HG03565 (cell line): ENCODE measurements around the gene OR2J3.
"Not testable (repeated sequence)": the region's sequence is repeated elsewhere in the genome, so short reads cannot be mapped to it uniquely, and the experiment has no call there.

Experiments
- ATAC-seq: cut with Tn5 transposase; IDR thresholded peaks from one replicate; pipeline ENCODE4 v1.9.1; 2021; ENCODE audit warnings: mild to moderate bottlenecking, moderate library complexity; ENCODE audit not compliant: unreplicated experiment

OR2J3 gene

DNA sequence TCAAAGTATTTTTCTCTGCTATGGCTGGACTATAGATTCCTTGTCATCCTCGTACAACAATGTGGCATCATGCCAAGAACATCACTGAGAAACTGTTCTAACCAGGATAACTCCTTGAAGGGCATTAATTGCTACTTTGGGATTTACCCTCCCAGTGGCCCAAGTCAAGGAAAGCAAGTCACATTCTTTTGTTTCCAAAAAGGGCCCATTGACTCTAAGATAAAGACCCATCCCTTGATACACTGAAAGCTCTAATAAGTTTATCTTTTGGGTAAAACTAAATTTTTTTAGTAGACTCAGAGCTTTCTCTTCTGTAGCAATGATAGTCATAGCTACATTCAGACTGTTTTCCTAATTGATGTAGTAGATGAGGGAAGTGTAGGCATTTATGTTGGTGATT is at the start of gene OR2J3:
OR2J3 (plus strand) TSS at position 301 of the 400 bp plus-strand sequence. CDS start 3,833 bp downstream, outside the sequence.
- no peak for ATAC-seq

- no peak for ATAC-seq
Observed at GRCh38 chr6:29071831-29072723, 35.8 kb upstream of the OR2J3 start.

- ATAC-seq: no peak
Observed at GRCh38 chr6:29079203-29079602, 28.7 kb upstream of the OR2J3 start.

DNA sequence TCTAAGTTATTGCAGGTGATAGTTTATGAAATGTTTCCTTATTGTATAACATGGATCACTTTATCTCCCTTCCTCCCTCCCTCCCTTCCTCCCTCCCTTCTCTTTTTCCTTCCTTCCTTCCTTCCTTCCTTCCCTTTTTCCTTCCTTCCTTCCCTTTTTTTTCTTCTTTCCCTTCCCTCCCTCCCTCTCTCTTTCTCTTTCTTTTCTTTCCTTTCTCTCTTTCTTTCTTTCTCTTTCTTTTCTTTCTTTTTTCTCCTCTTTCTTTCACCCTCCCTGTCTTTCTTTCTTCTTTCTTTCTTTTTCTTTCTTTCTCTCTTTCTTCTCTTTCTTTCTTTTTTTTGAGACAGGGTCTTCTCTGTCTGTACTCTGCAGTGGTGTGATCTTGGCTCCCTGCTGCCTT is 26.5 kb upstream of the OR2J3 start:
- ATAC-seq: no peak

- ATAC-seq: no peak
Observed at GRCh38 chr6:29082457-29082856, 25.4 kb upstream of the OR2J3 start.

GRCh38 chr6:29087213-29087612 is 20.6 kb upstream of the OR2J3 start, which contains the start of gene OR2B3:
TSS of gene OR2B3 (minus strand) at chr6:29087313. CDS start at chr6:29087248, 65 bp downstream.
- no peak for ATAC-seq

- ATAC-seq: no peak
Observed at GRCh38 chr6:29092957-29093356, 14.9 kb upstream of the OR2J3 start.

DNA sequence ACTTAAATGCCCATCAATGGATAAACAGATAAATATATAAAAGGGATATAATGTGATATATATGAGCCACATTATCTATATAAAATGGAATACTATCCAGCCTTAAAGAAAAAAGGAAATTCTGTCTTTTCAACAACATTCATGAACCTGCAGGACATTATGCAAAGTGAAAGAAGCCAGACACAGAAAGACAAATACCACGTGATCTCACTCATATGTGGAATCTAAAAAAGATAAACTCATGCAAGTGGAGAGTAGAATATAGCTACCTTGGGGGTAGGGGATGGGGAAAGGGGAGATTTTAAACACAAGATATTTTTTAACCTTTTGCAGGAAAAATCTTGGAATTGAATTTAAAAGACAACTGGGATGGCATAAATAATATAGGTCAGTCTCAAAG is 10.1 kb upstream of the OR2J3 start:
- no peak for ATAC-seq

GRCh38 chr6:29099190-29099589 is 8.7 kb upstream of the OR2J3 start, which contains the start of gene OR2J1:
TSS of gene OR2J1 (plus strand) at chr6:29099490. CDS start at chr6:29100943, 1,453 bp downstream.
- no peak for ATAC-seq

DNA sequence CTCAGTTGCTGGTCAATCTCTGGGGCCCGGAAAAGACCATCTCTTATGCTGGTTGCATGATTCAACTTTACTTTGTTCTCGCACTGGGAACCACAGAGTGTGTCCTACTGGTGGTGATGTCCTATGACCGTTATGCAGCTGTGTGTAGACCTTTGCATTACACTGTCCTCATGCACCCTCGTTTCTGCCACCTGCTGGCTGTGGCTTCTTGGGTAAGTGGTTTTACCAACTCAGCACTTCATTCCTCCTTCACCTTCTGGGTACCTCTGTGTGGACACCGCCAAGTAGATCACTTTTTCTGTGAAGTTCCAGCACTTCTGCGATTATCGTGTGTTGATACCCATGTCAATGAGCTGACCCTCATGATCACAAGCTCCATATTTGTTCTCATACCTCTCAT is 4.3 kb downstream of the OR2J3 start:
- no peak for ATAC-seq

DNA sequence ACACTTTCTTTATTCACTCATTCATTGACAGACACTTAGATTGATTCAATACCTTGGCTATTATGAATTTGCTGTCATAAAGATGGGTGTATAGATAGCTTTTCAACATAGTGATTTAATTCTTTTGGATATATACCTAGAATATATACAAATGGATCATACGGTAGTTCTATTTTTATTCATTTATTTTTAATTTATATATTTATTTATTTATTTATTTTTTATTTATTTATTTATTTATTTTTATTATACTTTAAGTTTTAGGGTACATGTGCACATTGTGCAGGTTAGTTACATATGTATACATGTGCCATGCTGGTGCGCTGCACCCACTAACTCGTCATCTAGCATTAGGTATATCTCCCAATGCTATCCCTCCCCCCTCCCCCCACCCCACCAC is 7.1 kb downstream of the OR2J3 start:
- not testable (repeated sequence) for ATAC-seq

DNA sequence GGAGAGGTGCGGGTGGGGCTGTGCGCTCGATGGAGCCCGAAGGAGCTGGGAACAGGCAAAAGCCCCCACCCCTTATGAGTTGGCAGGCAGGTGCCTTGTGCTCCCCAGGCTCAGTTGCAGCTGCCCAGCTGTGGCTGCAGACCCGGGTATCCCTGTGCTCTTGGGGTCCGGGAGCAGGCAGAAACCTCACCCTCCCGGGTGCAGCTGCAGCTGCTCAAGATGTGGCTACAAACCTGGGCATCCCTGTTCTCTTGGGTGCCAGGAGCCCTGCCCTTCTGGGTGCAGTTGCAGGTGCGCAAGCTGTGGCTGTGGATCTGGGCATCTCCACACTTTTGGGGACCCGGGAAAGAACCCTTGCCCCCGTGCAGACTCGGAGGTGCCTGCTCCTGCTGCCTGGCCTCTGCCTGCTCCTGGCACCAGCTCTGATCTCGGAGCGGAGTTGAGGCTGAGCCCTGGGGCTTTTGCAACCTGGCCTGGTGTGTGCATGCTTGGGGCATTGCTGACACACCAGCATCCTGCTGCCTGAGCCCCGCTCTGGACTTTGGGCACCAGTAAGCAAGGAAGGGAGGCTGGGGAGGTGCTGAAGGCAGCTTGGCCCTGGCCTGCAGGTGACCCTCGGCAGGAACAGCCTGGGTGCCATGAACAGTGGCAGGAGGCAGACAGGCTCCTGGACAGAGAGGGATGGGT is 21.6 kb downstream of the OR2J3 start:
- no peak for ATAC-seq

- no peak for ATAC-seq
Observed at GRCh38 chr6:29130644-29131043, 22.8 kb downstream of the OR2J3 start.

DNA sequence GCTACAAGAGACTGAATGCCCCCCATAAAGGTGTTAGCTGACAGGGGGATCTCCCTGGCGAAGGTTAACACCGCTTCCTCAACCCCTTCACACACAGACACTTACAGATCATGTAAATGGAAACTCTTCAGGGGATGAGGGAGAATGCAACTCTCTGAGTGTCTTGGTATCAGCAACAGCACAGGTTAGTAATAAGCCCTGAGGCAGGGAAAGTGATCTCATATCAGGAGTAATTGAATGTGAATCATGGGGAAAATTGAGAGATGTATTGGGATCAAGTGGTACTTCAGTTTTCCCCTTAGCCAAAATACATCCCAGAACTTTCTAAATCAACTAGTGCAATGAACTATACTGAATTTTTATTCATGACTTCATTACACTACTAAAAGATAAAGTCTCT is 23.8 kb downstream of the OR2J3 start:
- no peak for ATAC-seq

GRCh38 chr6:29137724-29138123 is 29.9 kb downstream of the OR2J3 start:
- ATAC-seq: no peak

GRCh38 chr6:29141606-29142005 is 33.7 kb downstream of the OR2J3 start:
- no peak for ATAC-seq

DNA sequence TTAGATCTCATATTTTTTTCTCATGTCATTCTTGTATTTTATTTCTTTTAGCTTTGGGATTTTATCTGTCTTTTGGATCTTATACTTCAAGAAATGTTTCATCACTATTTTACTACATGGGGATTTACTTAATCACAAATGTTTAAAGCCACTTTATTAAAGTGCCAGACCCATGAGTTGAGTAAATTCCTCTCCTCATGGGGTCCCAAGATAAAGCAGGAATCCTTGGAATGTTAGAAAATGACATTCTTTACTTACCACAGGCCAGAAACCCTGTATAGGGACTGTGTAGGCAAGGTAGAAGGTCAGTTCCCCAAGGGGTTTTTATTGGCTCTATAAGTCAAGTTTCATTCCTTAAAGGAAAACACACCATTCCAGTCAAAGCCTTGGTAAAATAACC is 34.5 kb downstream of the OR2J3 start:
- no peak for ATAC-seq

DNA sequence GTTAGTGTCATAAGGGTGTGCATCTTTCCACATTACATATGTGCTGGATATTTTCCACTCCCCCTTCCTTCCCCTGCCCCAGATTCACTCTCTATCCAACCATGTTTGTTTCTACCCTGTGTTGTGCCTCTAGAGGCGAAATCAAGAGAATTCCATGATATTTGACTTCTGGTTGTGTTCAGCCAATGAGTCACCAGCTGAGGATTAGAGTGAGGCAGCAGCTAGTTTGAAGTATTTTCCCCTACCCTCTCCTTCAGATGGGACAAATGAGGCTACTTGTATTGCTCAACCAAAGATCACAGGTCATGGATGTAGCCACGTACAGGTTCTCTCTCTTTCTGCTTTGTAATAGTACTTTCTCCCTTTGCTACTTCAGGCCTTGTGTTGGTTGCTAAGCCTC is 38.3 kb downstream of the OR2J3 start:
- no peak for ATAC-seq

GRCh38 chr6:29147074-29147473 is 39.2 kb downstream of the OR2J3 start:
- ATAC-seq: no peak

GRCh38 chr6:29149444-29149843 is 41.6 kb downstream of the OR2J3 start:
- not testable (repeated sequence) for ATAC-seq

- no peak for ATAC-seq
Observed at GRCh38 chr6:29153083-29153482, 45.2 kb downstream of the OR2J3 start.

DNA sequence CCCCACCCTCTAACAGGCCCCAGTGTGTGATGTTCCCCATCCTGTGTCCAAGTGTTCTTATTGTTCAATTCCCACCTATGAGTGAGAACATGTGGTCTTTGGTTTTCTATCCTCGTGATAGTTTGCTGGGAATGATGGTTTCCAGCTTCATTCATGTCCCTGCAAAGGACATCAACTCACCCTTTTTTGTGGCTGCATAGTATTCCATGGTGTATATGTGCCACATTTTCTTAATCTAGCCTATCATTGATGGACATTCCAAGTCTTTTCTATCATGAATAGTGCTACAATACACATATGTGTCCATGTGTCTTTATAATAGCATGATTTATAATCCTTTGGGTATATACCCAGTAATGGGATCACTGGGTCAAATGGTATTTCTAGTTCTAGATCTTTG is 47.3 kb downstream of the OR2J3 start:
- not testable (repeated sequence) for ATAC-seq
